Activated T-cell treated with anti-CD3 and anti-CD28 coated beads for 24 hours (primary cell): ENCODE results near the gene ABCG8.

Source experiments
- DNase-seq: peaks from one replicate; pipeline ENCODE4 v3.0.0-alpha.2; 2020; ENCODE audit warnings: low read depth

ABCG8 gene

GRCh38 chr2:43838560-43839267 is at the start of gene ABCG8, which contains the start of gene ABCG5:
Gene ABCG8, plus strand, starts transcription at chr2:43838971. Its CDS starts 83 bp downstream, at chr2:43839054.
Gene ABCG5, minus strand, starts transcription at chr2:43838839. Its CDS starts 160 bp downstream, at chr2:43838679.
- no peak for DNase-seq

- no peak for DNase-seq
Observed at GRCh38 chr2:43790147-43790546, 48.6 kb upstream of the ABCG8 start.

GRCh38 chr2:43791035-43791765 is 47.6 kb upstream of the ABCG8 start:
- DNase-seq: no peak

GRCh38 chr2:43792653-43793052 is 46.1 kb upstream of the ABCG8 start:
- DNase-seq: no peak

GRCh38 chr2:43794956-43795355 is 43.8 kb upstream of the ABCG8 start:
- no peak for DNase-seq

GRCh38 chr2:43796206-43796605 is 42.6 kb upstream of the ABCG8 start:
- DNase-seq: no peak

- no peak for DNase-seq
Observed at GRCh38 chr2:43798300-43798699, 40.5 kb upstream of the ABCG8 start.

GRCh38 chr2:43800894-43801293 is 37.9 kb upstream of the ABCG8 start:
- DNase-seq: no peak

GRCh38 chr2:43802135-43802534 is 36.6 kb upstream of the ABCG8 start:
- DNase-seq: no peak

GRCh38 chr2:43803113-43803512 is 35.7 kb upstream of the ABCG8 start:
- DNase-seq: no peak

- DNase-seq: no peak
Observed at GRCh38 chr2:43806719-43807031, 32.1 kb upstream of the ABCG8 start.

- no peak for DNase-seq
Observed at GRCh38 chr2:43810452-43810851, 28.3 kb upstream of the ABCG8 start.

GRCh38 chr2:43810888-43811287 is 27.9 kb upstream of the ABCG8 start:
- no peak for DNase-seq

- DNase-seq: no peak
Observed at GRCh38 chr2:43812006-43812405, 26.8 kb upstream of the ABCG8 start.

GRCh38 chr2:43812947-43813346 is 25.8 kb upstream of the ABCG8 start:
- no peak for DNase-seq

- DNase-seq: no peak
Observed at GRCh38 chr2:43814711-43815110, 24.1 kb upstream of the ABCG8 start.

- DNase-seq: no peak
Observed at GRCh38 chr2:43818761-43819160, 20.0 kb upstream of the ABCG8 start.

GRCh38 chr2:43819491-43820163 is 19.1 kb upstream of the ABCG8 start:
- no peak for DNase-seq

GRCh38 chr2:43822839-43823238 is 15.9 kb upstream of the ABCG8 start:
- no peak for DNase-seq

GRCh38 chr2:43823751-43824150 is 15.0 kb upstream of the ABCG8 start:
- DNase-seq: no peak

GRCh38 chr2:43824512-43824911 is 14.3 kb upstream of the ABCG8 start:
- DNase-seq: no peak

- DNase-seq: no peak
Observed at GRCh38 chr2:43824951-43825493, 13.7 kb upstream of the ABCG8 start.

GRCh38 chr2:43825841-43826240 is 12.9 kb upstream of the ABCG8 start:
- no peak for DNase-seq
